NCI-H2029 treated with DMSO at 0.1 percent for 48 hours (cell line): Measurements from ENCODE around the gene NABP1.

Source experiments
- DNase-seq: peaks from one replicate; lab custom pipeline; 2025; lab: John Stamatoyannopoulos, UW

Gene NABP1

GRCh38 chr2:191649519-191649918, 28.4 kb upstream of the NABP1 start:
- no peak for DNase-seq

GRCh38 chr2:191650896-191651773, 26.8 kb upstream of the NABP1 start:
- no peak for DNase-seq

- DNase-seq = no peak
Measured at GRCh38 chr2:191653667-191654391, 24.1 kb upstream of the NABP1 start.

- DNase-seq = no peak
Measured at GRCh38 chr2:191656391-191656790, 21.5 kb upstream of the NABP1 start.

- no peak for DNase-seq
Measured at GRCh38 chr2:191656792-191657191, 21.1 kb upstream of the NABP1 start.

- no peak for DNase-seq
Measured at GRCh38 chr2:191657977-191658376, 20.0 kb upstream of the NABP1 start.

GRCh38 chr2:191659198-191659597, 18.7 kb upstream of the NABP1 start:
- no peak for DNase-seq

GRCh38 chr2:191660575-191660974, 17.4 kb upstream of the NABP1 start:
- DNase-seq = no peak

GRCh38 chr2:191661097-191661924, 16.6 kb upstream of the NABP1 start:
- DNase-seq = no peak

GRCh38 chr2:191664823-191665677, 12.9 kb upstream of the NABP1 start:
- DNase-seq = no peak

GRCh38 chr2:191666226-191666625, 11.7 kb upstream of the NABP1 start:
- no peak for DNase-seq

GRCh38 chr2:191666732-191667131, 11.2 kb upstream of the NABP1 start:
- DNase-seq = no peak

GRCh38 chr2:191670076-191670475, 7.9 kb upstream of the NABP1 start:
- no peak for DNase-seq

- DNase-seq = no peak
Measured at GRCh38 chr2:191670787-191671186, 7.1 kb upstream of the NABP1 start.

GRCh38 chr2:191675807-191676721, 1.9 kb upstream of the NABP1 start:
- DNase-seq = no peak

GRCh38 chr2:191676790-191677645, 918 bp upstream of the NABP1 start:
- no peak for DNase-seq

- no peak for DNase-seq
Measured at GRCh38 chr2:191678437-191679100, 633 bp downstream of the NABP1 start.

- DNase-seq = no peak
Measured at GRCh38 chr2:191679818-191680600, 2.1 kb downstream of the NABP1 start.
